GM12873 (cell line): ENCODE data around the gene ARHGEF19.

Experiments used
- TF ChIP-seq, protein P1 (sequence below): IDR thresholded peaks from 2 replicates; pipeline ENCODE4 v1.5.1; 2012; ENCODE audit warnings: low read depth, mild to moderate bottlenecking, moderate library complexity, low read length, control low read depth; ENCODE audit not compliant: insufficient read depth; ENCODE audit errors: missing control alignments

Gene ARHGEF19

DNA sequence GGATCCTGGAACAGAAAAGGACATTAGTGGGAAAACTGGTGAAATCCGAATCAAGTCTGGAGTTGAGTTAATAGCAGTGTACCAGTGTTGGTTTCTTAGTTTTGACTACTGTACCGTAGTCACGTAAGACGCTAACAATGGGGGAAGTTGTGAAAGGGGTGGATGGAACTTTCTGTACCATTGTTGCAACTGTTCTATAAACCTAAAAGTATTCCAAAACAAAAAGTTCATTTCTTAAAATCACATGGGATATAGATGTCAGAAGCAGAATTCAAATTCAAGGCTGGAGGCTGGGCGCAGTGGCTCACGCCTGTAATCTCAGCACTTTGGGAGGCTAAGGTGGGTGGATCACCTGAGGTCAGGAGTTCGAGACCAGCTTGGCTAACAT is 16.9 kb downstream of the ARHGEF19 start:
- TF ChIP-seq, protein P1, sequence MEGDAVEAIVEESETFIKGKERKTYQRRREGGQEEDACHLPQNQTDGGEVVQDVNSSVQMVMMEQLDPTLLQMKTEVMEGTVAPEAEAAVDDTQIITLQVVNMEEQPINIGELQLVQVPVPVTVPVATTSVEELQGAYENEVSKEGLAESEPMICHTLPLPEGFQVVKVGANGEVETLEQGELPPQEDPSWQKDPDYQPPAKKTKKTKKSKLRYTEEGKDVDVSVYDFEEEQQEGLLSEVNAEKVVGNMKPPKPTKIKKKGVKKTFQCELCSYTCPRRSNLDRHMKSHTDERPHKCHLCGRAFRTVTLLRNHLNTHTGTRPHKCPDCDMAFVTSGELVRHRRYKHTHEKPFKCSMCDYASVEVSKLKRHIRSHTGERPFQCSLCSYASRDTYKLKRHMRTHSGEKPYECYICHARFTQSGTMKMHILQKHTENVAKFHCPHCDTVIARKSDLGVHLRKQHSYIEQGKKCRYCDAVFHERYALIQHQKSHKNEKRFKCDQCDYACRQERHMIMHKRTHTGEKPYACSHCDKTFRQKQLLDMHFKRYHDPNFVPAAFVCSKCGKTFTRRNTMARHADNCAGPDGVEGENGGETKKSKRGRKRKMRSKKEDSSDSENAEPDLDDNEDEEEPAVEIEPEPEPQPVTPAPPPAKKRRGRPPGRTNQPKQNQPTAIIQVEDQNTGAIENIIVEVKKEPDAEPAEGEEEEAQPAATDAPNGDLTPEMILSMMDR, result no peak

DNA sequence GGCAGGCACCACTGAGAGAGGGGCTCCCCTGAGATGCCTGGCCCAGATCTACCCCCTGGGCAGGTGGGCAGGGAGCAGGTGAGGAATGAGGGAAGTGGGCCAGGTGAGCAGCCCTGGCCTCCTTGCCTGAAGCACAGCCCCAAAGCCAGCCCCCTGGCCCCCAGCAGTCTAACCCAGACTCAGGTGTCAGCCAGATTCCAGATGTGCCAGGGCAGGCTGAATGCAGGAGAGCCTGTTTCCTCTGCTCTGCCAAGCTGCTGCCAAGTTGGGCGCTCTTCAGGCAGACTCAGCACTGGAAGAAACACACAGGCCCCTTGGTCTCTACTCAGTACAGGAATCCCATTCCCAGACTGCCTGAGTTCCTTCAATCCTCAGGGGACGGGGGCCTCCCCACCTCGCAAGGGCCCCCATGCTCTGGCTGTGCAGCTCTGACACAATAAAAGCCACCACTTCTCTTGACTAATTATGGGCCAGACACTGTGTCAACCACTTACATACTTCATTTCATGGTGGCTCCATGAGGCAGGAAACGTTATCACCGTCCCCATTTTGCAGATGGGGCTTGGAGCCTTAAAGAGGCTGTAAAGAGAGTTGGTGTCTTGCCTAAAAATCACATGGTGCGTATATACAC is 20.4 kb downstream of the ARHGEF19 start:
- TF ChIP-seq, protein P1, result no peak

DNA sequence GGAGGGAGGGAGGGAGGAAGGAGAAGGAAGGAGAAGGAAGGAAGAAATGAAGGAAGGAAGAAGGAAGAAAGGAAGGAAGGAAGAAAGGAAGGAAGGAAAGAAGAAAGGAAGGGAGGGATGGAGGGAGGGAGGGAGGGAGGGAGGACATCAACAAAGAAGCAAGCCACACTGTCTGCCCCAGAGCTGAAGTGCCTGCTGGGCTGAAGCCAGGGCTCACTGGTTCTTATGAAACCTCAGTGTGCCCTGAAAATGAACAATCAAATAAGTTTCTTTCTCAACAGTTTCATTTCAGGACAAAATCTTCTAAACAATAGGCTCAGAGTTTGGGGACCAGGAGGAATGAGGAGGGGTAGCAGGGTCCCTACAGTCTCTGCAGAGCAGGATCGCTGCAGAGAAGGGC is 21.1 kb downstream of the ARHGEF19 start:
- TF ChIP-seq, protein P1, result no peak

DNA sequence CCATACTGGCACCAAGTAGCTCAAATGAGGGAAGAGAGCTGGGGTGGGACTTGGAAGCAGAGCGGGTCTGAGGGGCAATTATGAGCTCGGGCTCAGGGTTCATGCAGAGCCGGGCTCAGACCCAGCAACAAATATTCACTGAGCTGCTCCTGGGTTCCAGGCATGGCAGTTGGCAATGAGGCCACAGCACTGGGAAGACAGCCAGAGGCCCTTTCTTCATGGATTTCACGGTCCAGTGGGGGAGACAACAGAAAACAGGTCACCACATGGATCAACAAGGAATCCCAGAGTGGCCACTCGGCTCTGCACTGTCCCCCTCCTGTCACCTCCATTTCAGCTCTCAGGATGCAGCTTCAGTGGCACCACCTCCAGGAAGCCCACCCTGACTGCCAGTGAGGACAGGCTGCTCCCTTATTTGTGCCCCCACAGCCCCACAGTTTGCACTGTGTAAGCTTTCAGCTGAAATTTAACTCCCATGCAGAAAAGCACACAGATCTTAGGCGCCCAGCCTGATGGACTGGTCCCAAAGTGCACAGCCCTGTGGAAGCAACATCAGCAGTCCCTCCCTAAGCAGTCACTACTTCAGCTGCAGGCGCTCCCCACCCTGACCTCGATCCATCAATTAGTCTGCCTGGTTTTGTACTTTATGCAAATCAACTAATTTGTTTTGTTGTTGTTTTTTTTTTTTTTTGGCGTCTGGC is 22.4 kb downstream of the ARHGEF19 start:
- TF ChIP-seq, protein P1, result no peak

DNA sequence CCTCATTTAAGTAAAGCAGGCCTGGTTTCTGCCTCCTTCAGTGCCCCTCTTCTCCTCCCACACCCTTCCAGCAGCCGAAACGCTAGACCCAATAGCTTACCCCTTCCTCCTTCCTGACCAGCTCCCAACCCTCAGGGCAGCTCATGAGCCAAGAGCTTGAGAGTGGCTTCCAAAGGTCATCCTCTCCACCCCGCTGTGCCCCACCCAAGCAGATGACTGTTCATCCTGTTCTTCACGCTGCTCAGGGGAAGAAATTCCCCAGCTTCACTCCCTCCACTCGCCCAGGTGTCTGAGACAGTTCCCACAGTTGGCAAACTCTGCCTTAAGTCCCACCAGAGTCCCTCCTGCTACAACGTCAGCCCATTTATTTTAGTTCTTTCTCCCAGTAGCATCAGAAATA is 23.4 kb downstream of the ARHGEF19 start:
- TF ChIP-seq, protein P1, result no peak

DNA sequence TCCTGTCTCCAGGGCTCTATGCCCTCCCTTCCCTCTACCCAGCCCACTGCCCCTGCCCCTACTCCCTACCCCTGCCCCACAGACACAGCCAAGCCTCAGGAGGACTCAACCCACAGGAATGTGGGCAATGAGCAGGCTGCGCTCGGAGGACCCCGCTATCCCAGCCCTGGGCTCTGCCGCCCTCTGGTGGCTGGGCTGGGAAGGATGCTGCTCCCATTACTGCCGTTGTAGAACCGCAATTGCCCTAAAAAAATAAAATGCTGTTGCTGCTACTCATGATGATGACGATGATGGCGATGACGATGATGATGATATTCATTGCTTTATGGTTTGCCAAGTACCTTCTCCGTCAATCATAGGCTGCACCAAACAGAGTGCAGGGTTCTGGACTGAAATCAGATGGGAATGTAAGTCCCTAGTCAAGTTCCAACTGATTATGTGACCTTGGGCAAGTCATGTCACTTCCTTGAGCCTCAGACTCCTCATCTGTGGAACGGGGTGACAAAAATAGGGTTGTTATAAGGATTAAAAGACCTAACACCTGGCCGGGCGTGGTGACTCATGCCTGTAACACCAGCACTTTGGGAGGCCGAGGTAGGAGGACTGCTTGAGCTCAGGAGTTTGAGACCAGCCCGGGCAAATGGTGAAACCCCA is 24.6 kb downstream of the ARHGEF19 start:
- TF ChIP-seq, protein P1, result peak; percentile 98

DNA sequence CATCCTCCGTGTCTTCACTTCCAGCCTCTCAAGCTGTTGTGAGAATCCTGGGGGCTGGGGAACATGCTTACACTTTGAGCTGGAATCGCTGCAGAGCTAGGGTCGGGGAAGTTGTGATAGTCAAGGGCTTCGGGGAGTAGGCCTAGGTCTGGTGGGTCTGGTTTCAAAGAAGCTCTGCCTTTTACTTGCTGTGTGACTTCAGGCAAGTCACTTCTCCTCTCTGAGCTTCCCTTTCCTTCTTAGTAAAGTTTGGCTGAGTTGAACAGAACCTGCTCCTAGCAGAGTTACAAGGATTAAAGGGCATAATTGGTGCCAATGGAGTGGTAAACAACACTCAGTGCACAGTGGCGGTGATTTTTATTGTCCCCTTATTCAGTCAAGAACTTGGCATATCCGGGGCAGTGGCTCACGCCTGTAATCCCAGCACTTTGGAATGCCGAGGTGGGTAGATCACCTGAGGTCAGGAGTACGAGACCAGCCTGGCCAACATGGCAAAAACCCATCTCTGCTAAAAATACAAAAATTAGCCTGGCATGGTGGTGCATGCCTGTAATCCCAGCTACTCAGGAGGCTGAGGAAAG is 25.7 kb downstream of the ARHGEF19 start:
- TF ChIP-seq, protein P1, result no peak
